Measurements from ENCODE around the gene NCS1.
"Not testable (repeated sequence)": the region's sequence is repeated elsewhere in the genome, so short reads cannot be mapped to it uniquely, and the experiment has no call there.

Gene NCS1

DNA sequence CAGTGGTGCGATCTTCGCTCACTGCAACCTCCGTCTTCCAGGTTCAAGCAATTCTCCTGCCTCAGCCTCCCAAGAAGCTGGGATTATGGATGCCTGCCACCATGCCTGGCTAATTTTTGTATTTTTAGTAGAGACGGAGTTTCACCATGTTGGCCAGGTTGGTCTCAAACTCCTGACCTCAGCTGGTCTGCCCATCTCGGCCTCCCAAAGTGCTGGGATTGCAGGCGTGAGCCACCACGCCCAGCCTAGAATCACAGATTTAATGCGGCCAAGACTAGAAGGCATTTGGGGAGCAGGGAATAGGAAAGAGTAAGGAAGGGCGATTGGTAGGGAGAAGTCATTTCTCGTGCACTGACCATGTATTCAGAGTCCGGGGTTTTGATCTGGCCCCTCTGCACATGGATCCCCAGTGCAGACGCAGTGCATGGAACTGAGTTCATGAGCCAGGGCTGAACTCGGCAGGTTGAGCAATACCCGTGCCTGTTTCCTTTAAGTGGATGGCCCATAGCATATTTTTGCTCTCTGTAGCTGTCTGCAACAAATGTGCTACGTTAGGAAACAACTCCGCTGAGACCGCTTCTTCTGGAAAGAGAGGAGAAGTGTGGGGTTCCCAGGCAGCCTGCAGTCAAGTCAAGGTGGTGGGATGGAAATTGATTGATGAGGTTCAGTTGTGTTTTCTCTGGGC, 90.0 kb downstream of the NCS1 start:
- DNase-seq (ENCODE audit: low read depth in 2 of 2), result no peak

DNA sequence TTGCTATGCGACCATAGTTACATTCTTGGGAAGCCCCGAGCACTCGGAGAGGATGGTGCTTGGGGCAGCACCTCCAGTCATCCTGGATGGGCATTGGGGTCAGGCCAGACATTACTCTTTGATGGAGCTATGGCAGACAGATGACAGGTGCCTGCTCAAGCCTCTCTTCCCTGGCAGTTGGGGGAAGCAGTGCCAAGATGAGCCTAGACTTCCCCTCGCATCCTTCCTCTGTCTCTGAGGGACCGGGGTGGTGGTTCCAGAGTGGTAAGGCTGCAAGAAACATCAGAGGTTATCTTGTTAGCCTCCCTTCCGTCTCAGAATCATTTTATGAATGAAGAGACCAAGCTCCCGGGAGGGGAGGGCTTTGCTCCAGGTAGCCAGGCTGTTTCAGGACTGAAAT, 90.6 kb downstream of the NCS1 start:
- DNase-seq (ENCODE audit: low read depth in 2 of 2), result no peak

DNA sequence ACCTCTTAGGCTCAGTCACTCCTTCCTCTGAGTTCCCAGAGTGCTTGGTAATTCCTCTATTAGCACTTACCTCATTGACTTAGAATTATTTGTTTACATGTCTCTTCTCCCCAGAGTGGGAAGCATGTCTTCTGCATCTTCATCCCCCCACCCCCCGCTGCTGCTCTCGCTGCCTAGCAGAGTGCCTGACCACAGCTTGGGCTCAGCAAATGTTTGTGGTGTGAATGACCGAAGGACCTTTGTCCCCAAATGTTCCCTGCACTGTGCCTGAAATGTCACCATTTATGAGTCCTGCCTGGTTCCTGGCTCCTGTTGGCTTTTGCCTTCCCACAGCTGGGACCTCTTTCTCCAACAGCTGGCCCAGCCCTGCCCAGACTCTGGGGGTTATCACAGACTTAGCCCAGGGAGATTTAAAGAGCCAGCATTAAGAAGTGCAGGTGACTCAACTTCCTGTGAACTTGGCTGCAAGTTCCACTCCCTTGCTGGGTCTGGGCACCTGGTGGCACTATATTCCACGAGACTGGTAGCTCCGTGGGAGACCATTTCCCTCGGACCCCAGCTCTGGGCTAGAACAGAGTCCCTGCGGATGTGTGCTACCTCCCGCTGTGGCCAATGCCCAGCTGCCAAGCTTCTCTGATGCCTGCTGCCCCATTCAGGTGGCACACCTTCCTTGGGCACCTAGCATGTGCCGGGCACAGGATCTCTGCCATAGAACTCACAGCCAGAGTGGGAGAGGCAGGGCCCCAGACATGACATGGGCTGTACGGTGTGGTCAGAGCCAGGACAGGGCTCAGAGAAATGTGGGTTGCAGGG, 91.6 kb downstream of the NCS1 start:
- DNase-seq (ENCODE audit: low read depth in 2 of 2), result no peak

DNA sequence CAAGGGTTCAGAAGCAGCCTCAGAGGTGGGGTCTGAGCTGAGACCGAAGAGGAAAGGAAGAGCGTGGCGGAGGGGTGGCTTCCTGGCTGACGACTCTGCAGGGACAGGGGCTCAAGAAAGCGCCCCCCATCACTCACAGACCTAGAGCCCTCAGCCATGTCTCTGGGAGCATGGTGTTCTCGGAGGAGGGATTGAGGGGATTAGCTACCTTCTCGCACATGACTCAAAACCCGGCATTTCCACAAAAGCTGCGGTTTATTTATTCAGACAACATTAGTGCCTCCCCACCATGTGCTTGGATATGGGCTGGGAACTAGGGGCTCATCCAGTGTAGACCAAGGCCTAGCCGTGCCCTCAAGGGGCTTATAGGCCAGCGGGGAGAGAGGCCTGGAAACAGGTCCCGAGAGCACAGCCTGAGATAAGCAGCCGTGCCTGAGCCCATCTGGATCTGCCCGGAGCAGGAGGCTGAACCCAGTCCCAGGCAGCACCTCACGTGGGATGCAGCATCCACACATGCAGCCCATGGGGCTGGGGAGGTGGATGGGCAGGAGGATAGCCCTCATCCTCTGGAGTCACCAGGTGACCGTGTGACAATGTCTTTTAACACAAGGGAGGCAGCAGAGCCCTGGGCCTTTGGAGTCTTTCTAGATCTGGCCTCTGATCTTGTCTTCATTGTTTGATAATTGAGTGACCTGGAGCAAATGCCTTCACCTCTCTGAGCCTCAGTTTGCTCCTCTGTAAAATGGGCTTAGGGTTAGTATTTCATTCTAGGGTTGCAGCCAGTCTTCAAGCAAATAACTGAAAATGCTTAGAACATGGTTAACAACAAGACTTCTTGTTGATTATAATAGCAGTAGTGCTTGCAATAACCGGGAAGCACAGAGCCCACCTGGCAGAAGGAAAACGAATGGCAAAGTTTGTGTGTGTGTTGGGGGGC, 92.5 kb downstream of the NCS1 start:
- no peak for DNase-seq (ENCODE audit: low read depth in 2 of 2)

DNA sequence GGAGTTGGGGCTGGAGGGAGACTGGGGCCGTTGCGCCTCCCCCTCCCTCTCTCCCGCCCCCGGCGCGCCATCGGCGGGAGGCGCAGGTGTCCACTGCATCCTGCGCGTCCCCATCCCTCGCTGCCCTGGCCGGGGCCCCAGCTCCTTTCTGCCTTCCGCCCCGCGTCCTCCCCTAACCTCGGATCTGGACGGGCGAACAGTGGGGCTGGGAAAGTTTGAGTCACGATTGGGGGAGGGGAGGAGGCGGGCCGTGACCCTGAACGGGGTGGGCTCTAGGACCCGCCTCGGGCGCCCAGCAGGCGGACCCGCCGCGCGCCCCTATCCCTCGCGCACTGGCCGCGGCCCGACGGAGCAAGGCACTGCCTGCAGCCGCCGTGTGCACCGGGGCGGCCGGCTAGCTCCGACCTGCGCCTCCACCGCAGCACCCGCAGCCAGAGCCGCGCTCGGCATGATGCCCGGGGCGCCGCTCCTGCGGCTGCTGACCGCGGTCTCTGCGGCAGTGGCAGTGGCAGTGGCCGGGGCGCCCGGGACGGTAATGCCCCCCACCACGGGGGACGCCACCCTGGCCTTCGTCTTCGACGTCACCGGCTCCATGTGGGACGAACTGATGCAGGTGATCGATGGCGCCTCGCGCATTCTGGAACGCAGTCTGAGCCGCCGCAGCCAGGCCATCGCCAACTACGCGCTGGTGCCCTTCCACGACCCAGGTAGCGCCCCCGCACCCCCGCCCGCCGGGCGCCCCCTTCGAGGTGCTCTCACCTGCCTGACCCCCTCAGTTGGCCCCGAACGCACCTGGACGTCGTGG, 93.4 kb downstream of the NCS1 start, which contains the start of gene HMCN2:
Gene HMCN2 (plus strand): TSS at position 330 of the 805 bp plus-strand sequence. CDS start 119 bp downstream, at position 449.
- no peak for DNase-seq (ENCODE audit: low read depth in 2 of 2)

DNA sequence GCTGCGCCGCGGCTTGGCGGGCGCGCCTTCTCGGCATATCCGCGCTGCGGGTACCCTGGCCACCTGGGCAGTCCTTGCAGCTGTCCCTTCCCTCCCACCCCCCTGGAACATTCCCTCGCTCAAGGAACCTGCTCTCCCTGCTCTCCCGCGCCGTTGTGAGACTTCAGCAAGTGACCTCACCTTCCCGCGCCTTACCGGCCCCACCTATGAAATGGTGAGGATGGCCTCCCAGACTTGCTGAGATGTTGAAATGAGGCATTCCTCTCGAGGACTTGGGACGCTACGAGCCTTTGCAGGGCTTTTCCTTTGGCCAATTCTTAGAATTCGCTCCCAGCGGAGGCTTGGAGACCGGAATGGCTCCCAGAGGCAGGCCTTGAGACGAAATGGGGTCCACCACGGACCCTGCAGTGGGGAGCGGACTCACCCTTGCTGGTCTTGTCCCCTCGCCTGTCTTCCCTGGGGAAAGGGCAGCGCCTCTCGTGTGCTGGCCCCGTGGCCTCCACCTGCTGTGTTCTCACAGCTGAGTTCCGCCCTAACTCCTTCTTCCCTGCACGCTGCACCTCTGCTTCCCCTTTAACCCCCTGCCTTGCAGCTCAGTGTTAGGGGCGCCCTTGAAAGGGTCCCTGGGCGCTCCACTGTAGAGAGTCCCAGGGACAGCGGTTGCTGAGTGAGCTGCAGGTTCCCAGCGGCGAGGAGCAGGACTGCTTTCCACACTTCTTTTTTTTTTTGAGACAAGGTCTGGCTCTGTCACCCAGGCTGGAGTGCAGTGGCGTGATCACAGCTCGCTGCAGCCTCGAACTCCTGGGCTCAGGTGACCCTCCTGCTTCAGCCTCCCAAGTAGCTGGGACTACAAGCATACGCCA, 94.3 kb downstream of the NCS1 start:
- no peak for DNase-seq (ENCODE audit: low read depth in 2 of 2)

DNA sequence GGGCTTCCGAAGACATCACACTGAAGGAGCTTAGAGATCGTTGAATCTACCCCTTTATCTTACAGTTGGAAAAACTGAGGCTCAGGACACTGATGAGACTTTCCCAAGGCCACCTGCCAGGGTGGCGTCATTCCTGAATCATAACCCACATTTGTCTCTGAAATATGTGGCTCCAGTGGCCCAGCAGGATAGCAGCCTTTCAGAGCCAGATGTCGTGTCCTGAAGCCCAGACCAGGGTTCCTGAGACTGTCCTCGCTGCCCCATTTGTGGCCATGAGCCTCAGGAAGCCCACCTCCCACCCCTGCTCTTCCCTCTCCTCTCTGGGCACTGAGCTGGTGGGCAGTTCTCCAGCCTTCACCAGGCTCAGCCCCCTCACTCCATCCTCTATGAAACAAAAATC, 95.7 kb downstream of the NCS1 start:
- DNase-seq (ENCODE audit: low read depth in 2 of 2), result no peak

DNA sequence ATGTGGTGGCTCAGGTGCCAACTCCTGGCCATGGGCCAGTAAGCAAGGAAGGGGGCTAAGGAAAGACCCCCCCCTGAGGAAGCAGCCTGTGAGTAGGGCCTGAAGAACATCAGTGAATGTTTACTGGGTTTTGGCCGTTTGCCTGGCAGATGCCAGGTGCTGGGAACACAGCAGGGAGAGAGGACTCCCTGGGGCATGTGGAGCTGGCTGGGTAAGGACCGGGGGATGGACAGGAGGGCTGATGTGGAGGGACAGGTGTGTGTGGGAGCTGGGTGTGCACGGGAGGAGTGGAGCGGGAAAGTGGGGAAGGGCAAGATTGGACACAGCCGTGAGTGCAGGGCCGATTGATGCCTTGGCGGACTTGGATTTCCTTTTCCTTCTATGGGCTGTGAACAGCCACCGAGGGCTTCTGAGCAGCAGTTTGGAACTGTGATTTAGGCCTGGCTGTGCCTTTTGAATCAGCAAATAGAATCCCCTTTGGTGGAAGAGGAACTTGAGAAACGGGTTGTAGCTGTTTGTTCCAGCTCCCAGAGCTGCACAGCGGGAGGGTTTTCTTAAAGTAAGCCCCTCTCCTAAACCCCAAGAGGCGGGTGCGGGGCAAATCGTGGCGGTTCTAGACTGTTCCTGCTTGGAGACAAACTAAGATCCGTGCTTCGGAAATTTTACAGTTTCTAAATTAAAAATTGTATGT, 96.5 kb downstream of the NCS1 start:
- DNase-seq (ENCODE audit: low read depth in 2 of 2), result no peak

DNA sequence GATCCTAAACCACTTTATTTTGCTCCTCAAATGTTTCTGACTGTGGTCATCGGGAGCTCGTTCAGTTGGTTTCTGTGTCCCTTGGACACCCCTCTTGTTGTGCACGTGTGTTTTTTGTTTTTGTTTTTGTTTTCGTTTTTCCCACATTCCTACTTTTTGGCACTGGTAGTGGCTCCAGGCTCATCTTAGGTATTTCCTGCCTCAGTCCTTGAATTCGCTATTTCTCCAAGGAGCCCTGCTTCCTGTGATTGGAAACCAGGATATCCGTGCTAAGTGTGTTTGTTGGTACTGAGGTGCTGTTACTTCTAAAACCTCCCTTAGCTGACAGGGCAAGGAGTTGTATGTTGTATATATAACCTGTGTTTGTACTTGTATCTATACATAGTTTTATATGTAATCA, 99.3 kb downstream of the NCS1 start:
- DNase-seq (ENCODE audit: low read depth in 2 of 2), result no peak

DNA sequence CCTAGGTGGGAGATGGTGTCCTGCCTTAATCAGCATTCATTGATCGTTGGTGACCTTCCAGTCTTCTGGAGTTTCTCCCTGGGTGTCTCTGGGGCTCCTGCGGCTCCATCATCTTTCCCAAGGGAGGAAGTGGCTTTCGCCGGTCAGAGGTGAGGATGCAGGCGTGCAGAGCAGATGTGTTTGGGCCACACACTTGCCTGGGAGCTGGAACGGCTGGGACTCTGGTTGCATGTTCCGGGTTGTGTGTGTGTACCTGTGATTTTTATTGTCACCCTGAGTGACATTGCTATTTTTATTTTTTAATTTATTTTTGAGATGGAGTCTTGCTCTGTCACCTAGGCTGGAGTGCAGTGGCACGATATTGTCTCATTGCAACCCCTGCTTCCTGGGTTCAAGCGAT, 103.0 kb downstream of the NCS1 start:
- DNase-seq (ENCODE audit: low read depth in 2 of 2), result no peak

DNA sequence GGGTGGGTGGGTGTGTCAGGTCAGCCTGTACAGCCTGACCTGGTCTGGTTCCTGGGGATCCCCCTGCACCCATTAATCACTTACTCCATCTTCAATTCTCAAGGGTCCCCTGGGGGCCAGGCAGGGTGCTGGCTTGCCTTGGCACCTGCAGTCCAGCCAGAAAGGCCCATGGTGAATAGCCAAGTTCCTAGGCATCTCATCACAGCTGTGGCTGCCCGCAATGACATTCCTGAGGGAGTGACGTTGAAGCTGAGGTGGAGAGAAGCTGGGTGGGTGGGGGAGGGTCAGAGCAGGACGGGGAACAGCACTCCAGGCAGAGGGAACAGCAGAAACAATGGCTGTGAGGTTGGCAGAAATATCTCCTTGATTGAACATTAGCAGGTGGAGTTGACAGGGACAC, 103.9 kb downstream of the NCS1 start:
- DNase-seq (ENCODE audit: low read depth in 2 of 2), result no peak

DNA sequence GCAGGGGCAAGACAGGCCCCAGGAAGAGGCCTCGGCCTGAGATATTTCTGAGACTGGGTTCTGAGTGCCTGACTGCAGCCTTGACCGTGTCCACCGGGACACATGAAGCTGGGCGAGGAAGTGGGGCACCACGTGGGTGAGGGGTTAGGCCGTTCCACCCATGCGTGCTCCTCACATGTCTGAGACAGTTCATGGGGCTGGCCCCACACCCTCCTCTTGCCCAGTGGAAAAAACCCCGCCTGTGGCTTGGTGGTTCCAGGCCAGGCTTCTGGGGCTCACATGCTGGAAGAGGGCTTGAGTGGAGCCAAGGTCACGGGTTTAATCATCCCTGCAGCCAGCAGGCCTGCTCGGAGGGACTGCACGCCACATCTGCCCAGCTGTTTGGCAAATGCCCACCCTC, 104.8 kb downstream of the NCS1 start:
- no peak for DNase-seq (ENCODE audit: low read depth in 2 of 2)

DNA sequence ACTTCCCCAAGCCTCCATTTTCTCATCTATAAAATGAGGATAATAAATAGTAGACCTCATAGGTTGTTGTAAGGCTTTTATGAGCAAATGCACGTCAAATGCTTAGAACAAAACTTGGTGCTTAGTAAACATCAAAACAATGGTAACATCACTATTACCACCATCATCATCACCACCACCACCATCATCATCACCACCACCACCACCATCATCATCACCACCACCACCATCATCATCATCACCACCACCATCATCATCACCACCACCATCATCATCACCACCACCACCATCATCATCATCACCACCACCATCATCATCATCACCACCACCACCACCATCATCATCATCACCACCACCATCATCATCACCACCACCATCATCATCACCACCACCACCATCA, 105.3 kb downstream of the NCS1 start:
- not testable (repeated sequence) for DNase-seq (ENCODE audit: low read depth in 2 of 2)

DNA sequence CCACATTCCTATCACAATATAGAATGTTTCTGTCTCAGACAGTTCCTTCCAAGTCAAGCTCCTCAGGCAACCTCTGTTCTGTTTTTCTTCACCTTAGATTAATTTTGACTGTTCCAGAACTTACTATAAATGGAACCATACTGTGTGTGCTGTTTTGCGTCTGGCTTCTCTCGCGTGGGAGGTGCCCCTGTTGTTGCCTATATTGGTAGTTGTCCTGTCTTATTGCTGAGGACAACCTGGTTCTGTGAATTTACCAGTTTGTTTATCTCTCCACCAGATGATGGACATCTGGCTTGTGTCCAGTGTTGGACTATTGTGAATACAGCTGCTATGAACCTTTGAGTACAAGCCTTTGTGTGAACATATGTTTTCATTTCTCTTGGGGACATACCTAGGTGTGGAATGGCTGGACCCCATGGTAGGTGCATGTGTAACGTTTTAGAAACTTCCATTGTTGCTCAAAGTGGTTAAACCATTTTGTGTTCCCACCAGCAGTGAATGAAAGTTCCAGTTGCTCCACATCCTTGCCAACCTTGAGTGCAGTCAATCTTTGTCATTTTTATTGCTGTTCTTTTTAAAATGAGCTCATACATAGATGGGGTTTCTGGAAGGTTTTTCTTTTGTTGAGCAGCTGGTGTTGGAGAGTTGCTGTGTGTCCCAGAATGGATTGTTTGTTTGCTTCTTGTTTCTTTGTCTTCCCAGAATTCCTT, 111.5 kb downstream of the NCS1 start:
- no peak for DNase-seq (ENCODE audit: low read depth in 2 of 2)

DNA sequence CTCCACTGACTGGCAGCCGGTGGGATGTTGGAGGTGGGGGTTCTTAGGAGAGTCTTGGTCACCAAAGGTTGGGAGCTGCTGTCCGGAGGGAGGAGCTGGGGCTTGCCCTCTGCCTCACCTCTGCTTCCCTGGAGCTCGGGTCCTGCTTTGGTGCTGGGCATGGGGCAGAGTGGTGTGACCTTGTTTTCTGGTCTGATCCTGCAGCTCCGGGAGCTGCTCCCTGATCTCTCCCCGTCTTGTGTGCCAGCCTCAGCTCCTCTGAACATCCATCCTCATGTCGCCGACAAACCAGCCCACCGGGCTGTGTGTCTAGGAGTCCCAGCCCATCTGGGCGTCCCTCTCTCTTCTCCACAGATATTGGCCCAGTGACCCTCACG, 112.0 kb downstream of the NCS1 start:
- no peak for DNase-seq (ENCODE audit: low read depth in 2 of 2)

DNA sequence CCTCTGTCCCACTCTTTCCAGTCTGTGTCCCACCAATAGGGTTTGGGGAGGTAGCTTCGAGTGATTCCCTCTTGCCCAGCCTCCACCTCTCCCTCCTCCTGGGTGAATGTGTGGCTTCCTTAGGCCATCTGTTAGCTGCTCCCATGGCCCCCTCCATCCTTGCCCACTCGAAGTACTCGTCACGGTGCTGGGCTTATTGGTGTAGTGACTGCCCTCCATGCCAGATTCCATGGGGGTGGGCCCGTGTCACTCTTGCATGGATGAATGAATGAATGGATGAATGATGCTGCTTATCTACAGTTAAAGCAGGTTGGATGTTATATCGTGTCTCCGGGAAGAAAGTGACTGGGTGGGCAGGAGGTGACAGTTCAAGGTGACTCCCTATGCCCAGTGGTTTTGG, 112.5 kb downstream of the NCS1 start:
- no peak for DNase-seq (ENCODE audit: low read depth in 2 of 2)

DNA sequence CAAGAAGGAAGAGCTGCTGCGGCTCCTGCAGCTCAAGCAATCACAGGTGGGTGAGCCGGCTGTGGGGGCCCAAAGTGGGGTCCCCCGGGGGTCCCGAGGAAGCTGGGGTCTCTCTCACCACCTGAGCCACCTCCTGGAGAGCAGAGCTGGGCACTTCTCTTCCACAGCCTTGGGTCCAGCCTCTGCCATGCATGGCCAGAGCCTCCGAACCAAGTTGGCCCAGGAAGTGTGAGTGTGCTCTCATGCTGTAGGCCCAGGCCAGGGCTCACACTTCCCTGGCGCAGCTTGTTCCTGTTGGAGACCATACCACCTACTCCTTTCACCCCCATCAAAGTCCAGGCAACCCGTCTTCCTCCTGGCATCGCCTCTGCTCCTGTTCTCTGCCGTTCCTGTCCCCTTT, 113.1 kb downstream of the NCS1 start:
- DNase-seq (ENCODE audit: low read depth in 2 of 2), result no peak

DNA sequence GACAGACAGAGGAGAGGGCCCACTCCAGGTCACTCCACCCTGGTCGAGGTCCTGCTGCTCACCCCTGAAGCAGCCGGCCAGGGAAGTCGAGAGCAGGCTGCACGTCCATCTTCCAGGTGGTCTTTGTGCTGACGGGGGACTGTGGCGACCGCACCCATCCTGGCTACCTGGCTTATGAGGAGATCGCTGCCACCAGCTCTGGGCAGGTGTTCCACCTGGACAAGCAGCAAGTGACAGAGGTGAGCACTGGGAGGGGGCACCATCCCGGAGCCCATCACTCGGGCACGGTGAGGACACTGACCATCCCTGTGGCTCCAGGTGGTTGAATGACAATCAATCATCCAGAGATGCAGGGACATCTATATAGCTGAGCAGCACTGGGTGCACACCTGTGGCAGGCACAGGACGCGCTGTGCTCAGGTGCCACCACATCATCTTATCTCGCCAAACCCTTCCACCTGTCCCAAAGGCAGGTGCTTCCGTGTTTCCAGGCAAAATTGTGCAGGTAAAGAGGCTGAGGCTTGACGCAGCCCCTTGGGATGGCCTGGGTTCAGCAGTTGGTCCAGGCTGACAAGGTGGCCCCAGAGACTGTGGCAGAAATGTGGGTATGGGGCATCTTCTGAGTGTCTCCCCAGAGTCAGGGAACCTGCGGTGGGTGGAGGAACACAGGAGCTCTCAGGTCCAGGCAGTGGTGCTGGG, 114.0 kb downstream of the NCS1 start:
- no peak for DNase-seq (ENCODE audit: low read depth in 2 of 2)
